Activated naive CD8-positive, alpha-beta T cell treated with anti-CD3 and anti-CD28 coated beads for 36 hours (primary cell): ENCODE data around the gene GDF11. TPM values are rescaled to one million over a fixed set of nuclear protein-coding genes. Genes with fewer than 3 reads are reported as not detected.

Experiments used
- DNase-seq: peaks from one replicate; pipeline ENCODE4 v3.0.0; 2021
- H3K27ac Mint-ChIP-seq: one replicate; pipeline ENCODE4 v1.8.0; 2022; ENCODE audit warnings: mild to moderate bottlenecking, moderate library complexity, mixed read lengths
- H3K27me3 Mint-ChIP-seq: one replicate; pipeline ENCODE4 v1.8.0; 2022; ENCODE audit warnings: mild to moderate bottlenecking, mixed read lengths
- H3K36me3 Mint-ChIP-seq: one replicate; pipeline ENCODE4 v1.8.0; 2021; ENCODE audit warnings: mild to moderate bottlenecking, mixed read lengths
- H3K4me1 Mint-ChIP-seq: one replicate; pipeline ENCODE4 v1.8.0; 2021; ENCODE audit warnings: mixed read lengths
- H3K4me3 Mint-ChIP-seq: one replicate; pipeline ENCODE4 v1.8.0; 2022; ENCODE audit warnings: mild to moderate bottlenecking, moderate library complexity, mixed read lengths
- H3K9me3 Mint-ChIP-seq: one replicate; pipeline ENCODE4 v1.8.0; 2022; ENCODE audit warnings: mixed read lengths
- total RNA-seq, 2 experiments: library from RNA; stranded (reverse); gene quantifications; one replicate each; pipeline ENCODE4 v1.2.3, GENCODE V29; 2021

The GDF11 gene
- total RNA-seq, 2 experiments from 2014 or later = 11.9 to 12.9 TPM

- H3K4me3 Mint-ChIP-seq = no peak overlapping the region
- H3K27me3 Mint-ChIP-seq = peaks cover 22% of the 10 kb centered on the region
- H3K36me3 Mint-ChIP-seq = no peaks in the 10 kb centered on the region
- peaks cover 12% of the 10 kb centered on the region for H3K4me1 Mint-ChIP-seq
- H3K9me3 Mint-ChIP-seq = no peaks in the 10 kb centered on the region
- DNase-seq = no peak
- H3K27ac Mint-ChIP-seq = no peak overlapping the region
Observed at GRCh38 chr12:55703901-55704761, 38.8 kb upstream of the GDF11 start.

DNA sequence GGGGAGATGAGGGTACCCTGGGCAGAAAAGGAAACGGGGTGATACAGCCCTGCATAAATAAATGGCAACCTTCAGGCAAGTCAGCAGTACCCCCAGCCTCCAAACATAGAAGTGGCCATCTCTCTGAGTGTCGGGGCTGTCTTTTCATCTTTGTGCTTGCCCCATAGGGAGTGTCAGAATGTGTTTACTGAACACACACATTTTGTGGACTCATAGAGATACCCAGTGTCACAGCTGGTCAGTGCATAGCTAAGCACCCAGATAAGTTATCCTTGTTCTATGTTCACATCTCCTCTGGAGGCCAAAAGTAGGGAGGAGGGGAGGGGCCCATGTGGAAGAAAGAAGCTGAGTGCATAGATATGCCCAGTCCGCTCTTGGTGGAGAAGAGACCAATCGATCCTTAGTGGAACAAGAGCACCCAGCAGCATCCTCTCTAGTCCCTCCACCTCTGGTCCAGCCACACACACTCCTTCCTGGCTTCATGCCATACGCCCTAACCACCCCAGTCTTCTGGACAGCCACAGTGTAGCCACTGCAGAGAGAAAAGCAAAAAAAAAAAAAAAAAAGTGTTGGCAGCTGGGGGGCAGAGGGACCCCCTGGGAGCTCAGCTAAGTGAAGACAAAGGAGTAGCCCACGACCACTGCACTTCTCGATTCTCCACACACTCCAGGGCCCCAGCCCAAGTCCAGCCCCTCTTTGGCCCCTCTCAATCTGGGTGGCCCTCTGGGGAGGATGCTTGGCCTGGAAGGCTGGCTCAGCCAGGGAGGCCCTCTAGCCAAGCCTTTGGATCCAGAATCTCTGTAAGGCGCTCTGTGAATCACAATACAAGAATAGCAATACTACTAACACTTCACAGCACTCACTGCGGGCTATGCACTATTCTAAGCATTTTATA is 37.9 kb upstream of the GDF11 start:
- H3K4me3 Mint-ChIP-seq = no peak overlapping the region
- no peaks in the 10 kb centered on the region for H3K36me3 Mint-ChIP-seq
- no peak overlapping the region for H3K27ac Mint-ChIP-seq
- H3K4me1 Mint-ChIP-seq = peaks cover 12% of the 10 kb centered on the region
- peaks cover 23% of the 10 kb centered on the region for H3K27me3 Mint-ChIP-seq
- H3K9me3 Mint-ChIP-seq = no peaks in the 10 kb centered on the region
- no peak for DNase-seq

GRCh38 chr12:55705782-55706402 is 37.0 kb upstream of the GDF11 start:
- peaks cover 23% of the 10 kb centered on the region for H3K27me3 Mint-ChIP-seq

DNA sequence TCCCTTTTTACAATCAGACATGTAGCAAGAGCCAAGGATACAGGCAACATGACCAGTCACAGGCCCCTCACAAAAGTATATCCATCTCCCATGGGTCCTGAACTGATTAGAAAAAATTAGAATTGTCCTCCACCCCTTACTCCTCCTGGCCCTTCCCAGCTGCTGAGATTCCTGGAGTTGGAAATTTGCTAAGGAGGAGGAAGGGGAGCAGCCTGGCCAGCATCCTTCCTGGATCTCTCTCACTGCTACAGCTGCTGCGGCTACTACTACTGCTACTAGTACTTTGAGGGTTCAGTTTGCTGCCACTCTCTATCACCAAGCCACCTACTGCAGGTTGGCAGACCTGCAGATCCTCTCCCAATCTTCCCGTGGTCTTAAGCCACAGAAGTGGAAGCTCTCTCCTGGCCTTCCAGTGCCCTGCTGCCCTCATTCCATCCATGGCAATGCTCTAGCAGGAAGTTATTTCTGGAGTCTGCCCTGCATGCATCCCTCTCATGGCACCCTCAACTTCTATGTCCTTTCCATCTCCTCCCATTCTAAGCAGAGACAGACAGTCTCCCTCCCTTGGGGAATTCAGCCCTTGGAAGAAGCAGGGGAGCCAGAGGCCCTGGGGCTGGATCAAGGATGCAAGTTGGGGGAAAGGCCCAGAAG is 36.2 kb upstream of the GDF11 start:
- no peak overlapping the region for H3K27ac Mint-ChIP-seq
- peaks cover 12% of the 10 kb centered on the region for H3K4me1 Mint-ChIP-seq
- H3K36me3 Mint-ChIP-seq = no peaks in the 10 kb centered on the region
- H3K4me3 Mint-ChIP-seq = peak overlapping the region; percentile 73
- DNase-seq = no peak
- no peaks in the 10 kb centered on the region for H3K9me3 Mint-ChIP-seq
- peaks cover 23% of the 10 kb centered on the region for H3K27me3 Mint-ChIP-seq

More at GRCh38 chr12:55705782-55706402, 37.0 kb upstream of the GDF11 start:
- Mint-ChIP-seq H3K4me1 (peaks cover 12% of the 10 kb centered on the region), H3K36me3 (no peaks in the 10 kb centered on the region), H3K9me3 (no peaks in the 10 kb centered on the region), H3K4me3 (no peak overlapping the region), H3K27ac (no peak overlapping the region)
- no peak for DNase-seq

GRCh38 chr12:55707219-55707671 is 35.7 kb upstream of the GDF11 start:
- Mint-ChIP-seq H3K36me3 (no peaks in the 10 kb centered on the region), H3K27me3 (peaks cover 23% of the 10 kb centered on the region), H3K4me1 (peaks cover 12% of the 10 kb centered on the region), H3K9me3 (no peaks in the 10 kb centered on the region), H3K27ac (no peak overlapping the region), H3K4me3 (peak overlapping the region; percentile 73)
- DNase-seq = no peak

DNA sequence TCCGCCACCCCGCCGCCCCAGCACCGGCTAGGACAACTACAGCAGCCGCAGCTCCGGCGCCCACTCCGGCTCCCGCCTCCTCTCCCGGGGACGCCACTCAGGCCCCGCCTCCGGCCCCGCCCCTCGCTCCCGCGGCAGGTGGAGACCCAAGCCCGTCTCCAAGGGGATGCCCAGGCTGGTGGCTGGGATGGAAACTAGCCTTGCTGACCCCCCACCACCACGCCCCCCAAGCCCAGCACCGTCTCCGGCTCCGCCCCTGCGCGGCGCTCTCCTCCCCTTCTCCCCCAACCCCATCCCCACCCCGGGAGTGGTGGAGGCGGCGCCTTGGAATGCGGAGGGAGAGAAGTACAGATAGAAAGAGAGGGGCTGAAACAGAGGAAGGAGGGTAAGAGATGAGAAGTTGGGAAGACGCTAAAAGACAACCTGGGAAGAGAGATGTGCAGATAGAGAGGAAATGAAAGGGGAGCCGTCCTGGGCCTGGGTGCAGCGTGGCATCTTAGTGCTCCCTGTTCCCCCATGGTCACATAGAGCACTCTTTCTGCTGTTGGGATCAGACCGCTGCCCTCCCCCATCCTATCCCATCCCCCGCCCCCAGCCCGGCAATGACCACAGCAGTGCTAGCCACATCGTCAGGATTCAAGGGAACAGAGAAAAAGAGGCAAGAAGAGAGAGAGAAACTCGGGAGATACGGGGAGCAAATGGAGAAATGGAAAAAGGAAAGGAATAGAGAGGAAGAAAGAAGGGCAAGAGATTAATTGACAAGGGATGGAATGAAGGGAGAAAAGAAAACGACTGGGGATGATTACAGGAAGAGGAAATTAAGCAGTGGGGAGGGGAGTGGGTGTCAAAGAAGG is 34.9 kb upstream of the GDF11 start, which contains the start of gene ITGA7:
TSS of gene ITGA7 (minus strand) at position 64 of the 854 bp plus-strand sequence. CDS start 222 bp downstream, outside the sequence.
- H3K27me3 Mint-ChIP-seq = peaks cover 23% of the 10 kb centered on the region
- peak; percentile 69 for DNase-seq
- H3K27ac Mint-ChIP-seq = no peak within 1 kb of the TSS
- H3K4me3 Mint-ChIP-seq = peak within 1 kb of the TSS; percentile 73
- no peaks in the 10 kb centered on the region for H3K36me3 Mint-ChIP-seq
- H3K4me1 Mint-ChIP-seq = peaks cover 12% of the 10 kb centered on the region
- no peaks in the 10 kb centered on the region for H3K9me3 Mint-ChIP-seq

- H3K27me3 Mint-ChIP-seq = peaks cover 23% of the 10 kb centered on the region
- no peak for DNase-seq
- H3K4me3 Mint-ChIP-seq = peak overlapping the region; percentile 73
- peaks cover 12% of the 10 kb centered on the region for H3K4me1 Mint-ChIP-seq
- no peaks in the 10 kb centered on the region for H3K36me3 Mint-ChIP-seq
- no peak overlapping the region for H3K27ac Mint-ChIP-seq
- no peaks in the 10 kb centered on the region for H3K9me3 Mint-ChIP-seq
Observed at GRCh38 chr12:55708695-55709233, 34.2 kb upstream of the GDF11 start.

DNA sequence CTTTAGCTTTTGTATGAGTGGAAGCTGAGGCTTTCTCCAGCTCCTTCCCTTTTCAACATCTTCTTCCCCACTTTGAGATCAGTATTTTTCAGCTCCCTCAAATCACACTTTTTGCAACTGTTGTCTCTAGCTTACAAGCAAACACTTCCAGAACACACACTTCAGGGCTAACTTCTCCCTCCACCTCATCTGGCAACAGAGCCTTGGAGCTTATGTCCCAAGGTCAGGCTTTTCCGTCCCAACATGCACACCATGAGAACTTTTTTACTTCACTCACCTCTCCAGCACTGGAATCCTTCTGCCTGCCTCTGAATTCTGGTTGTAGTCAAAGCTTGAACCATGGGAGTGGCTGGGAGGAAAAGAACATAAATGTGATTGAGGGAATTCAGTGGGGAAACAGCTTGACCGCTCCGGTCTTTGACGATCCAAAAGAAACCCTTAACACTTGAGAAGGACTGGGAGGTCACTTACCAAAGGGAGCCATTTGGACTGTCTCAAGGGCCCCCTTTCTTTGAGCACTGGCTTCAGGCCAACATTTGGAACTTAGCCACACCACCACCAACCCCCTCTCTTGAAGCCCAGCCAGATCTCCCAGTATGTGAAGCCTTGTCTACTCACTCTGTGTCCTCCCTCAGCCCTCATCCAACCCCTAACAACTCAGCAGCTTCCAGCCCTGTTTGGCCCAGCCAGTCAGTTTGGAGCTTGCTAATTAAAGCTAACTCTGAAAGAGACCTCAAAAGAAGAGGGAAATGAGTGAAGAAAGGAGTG is 31.0 kb upstream of the GDF11 start:
- DNase-seq = no peak
- no peak overlapping the region for H3K4me3 Mint-ChIP-seq
- H3K9me3 Mint-ChIP-seq = no peaks in the 10 kb centered on the region
- H3K4me1 Mint-ChIP-seq = peaks cover 19% of the 10 kb centered on the region
- peaks cover 25% of the 10 kb centered on the region for H3K27me3 Mint-ChIP-seq
- H3K27ac Mint-ChIP-seq = no peak overlapping the region
- peaks cover 4% of the 10 kb centered on the region for H3K36me3 Mint-ChIP-seq

DNA sequence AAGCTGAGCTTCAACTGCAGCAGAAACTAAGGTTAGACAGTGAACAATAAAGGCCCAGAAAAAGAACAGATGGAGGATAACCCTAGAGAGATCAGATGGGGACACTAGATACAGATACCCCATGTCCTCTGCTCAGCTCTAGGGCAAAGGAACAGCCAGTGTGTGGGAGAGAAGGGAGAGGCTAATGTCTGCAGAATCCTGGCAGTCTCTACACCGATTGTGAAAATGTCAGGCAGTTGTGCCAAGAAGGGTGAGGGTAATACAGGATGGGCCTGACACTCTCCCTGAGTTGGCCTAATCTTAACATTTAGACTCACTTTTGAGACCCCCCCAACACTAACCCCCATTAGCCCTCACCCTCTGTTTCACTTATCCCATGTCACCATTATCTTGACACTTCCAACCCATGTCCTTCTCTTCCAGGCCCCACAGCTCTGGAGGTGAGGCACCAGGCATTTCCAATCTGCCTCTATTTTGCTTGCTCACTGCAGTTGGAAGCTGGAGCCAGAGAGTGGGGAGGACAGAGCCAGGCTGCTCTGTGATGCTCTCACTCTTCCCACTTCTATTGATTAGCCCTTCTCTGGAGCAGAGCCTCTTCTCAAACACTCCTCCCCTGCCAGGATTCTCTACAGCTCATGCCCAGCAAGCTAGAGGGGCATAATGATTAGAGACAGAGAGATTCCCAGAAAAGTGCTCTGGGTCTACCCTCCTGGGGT is 30.1 kb upstream of the GDF11 start:
- Mint-ChIP-seq H3K36me3 (peaks cover 4% of the 10 kb centered on the region), H3K27me3 (peaks cover 21% of the 10 kb centered on the region), H3K27ac (no peak overlapping the region), H3K4me3 (no peak overlapping the region), H3K4me1 (peaks cover 24% of the 10 kb centered on the region), H3K9me3 (no peaks in the 10 kb centered on the region)
- no peak for DNase-seq

DNA sequence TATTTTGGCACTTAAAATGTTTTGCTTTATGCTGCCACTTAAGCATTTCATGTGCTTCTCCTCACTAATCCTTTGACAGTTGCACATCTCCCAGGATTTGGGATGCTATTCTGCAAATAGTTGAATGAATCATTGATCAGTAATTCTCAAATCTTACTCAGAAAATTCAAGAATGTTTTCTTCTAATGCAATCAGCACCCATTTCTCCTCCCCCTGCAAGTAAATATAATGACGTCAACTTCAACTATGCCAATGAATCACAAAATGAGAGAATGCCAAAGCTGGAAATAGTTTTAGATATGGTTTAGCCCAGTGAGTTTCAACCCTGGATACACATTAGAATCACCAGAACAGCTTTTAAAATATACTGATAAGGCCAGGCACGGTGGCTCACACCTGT is 29.2 kb upstream of the GDF11 start:
- Mint-ChIP-seq H3K27me3 (peaks cover 13% of the 10 kb centered on the region), H3K4me1 (peaks cover 26% of the 10 kb centered on the region), H3K36me3 (peaks cover 4% of the 10 kb centered on the region), H3K9me3 (no peaks in the 10 kb centered on the region), H3K27ac (no peak overlapping the region), H3K4me3 (no peak overlapping the region)
- no peak for DNase-seq

DNA sequence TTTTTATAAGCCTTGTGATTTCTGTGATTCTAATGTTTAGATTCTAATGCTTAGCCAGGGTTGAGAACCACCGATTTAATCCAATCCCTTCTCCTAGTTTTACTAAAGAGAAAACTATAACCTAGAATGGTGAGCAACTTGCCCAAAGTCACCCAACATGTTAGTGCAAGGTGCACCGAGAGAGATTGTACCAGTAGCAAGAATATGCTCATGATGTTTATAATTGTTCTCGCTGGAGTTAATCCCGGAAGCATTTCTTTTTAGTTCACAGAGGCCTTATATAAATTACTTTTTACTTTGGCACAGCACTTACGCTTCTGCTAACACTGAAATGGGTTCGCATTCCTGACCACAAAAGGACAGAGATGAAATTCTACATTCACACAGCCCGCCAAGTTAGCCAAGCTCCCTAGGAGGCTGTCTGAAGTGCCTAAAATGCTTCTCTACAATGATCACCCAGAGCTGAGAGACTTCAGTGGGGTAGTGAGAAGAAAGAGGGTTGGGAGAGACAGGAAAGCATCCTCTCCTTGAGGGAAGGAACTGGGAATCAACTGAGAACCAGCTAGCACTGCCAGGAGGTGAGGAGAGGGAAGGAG is 27.7 kb upstream of the GDF11 start:
- peaks cover 7% of the 10 kb centered on the region for H3K27me3 Mint-ChIP-seq
- peak overlapping the region; percentile 92 for H3K4me3 Mint-ChIP-seq
- no peak for DNase-seq
- H3K4me1 Mint-ChIP-seq = peaks cover 26% of the 10 kb centered on the region
- no peaks in the 10 kb centered on the region for H3K9me3 Mint-ChIP-seq
- H3K27ac Mint-ChIP-seq = peak overlapping the region; percentile 93
- peaks cover 4% of the 10 kb centered on the region for H3K36me3 Mint-ChIP-seq
